ENCODE measurements around the gene CCDC63.

The CCDC63 gene

GRCh38 chr12:110888256-110888991 lies 41.6 kb downstream of the CCDC63 start:
- no peak for DNase-seq

DNA sequence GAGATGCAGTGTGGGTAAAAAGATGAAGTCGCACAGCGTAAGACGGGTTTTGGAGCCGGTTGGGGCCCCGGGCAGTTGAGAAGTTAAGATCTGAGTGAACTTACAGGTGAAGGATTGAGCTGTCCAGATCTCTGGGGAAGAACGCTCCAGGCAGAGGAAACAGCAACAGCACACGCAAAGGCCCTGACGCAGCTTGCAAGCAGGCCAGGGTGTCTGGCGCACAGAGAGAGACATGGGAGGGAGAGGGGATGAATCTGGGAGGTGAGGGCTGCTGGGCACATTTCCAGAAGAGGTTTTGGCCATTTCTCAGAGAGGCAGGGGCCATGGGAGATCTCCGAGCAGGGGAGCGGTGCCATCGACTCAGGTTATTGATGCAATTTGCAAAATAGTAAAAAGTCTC lies 42.6 kb downstream of the CCDC63 start:
- no peak for DNase-seq

DNA sequence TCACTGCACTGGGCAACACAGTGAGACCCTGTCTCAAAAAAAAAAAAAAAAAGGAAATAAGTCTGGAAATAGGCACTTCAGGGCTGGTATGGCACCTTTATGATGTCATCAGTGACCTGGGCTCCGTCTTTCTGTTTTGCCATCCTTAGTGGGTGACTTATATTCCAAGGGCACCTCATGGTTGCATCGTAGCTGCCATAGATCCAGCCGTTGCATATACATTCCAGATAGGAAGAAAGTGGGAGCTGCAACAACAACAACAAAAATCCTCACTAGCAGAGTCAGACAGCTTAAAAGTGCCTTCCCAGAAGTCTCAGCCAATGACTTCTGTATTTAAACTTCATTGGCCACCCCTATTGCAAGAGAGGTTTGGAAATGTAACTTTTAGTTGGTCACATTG lies 47.2 kb downstream of the CCDC63 start:
- no peak for DNase-seq

DNA sequence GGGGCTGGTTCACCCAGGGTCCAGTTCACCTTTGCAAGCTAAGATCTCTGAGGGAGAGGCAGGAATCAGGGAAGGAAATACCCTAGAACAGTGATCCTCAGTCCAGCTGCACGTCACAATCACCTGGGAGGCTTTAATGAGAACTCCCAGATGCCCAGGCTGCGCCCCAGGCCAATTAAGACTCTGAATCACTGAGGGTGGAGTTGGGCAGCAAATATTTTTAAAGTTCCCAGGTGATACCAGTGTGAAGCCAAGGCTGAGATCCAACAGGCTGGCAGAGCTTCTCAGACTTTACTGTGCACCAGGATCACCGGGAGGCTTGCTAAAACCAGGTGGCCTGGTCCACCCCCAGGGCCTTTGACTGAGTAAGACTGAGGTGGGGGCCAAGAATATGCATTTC lies 49.8 kb downstream of the CCDC63 start:
- DNase-seq = no peak

DNA sequence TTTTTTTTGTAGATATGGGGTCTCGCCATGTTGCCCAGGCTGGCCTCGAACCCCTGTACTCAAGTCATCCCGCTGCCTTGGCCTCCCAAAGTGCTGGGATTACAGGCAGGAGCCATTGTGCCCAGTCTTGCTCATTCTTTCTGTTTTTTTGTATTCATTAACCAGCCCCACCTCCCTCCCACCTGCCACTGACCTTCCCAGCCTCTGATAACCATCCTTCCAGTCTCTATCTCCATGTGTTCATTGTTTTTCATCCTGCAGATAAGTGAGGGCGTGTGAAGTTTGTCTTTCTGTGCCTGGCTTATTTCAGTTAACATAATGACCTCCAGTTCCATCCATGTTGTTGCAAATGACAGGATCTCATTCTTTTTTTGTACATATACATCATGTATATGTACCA lies 54.6 kb downstream of the CCDC63 start:
- no peak for DNase-seq

DNA sequence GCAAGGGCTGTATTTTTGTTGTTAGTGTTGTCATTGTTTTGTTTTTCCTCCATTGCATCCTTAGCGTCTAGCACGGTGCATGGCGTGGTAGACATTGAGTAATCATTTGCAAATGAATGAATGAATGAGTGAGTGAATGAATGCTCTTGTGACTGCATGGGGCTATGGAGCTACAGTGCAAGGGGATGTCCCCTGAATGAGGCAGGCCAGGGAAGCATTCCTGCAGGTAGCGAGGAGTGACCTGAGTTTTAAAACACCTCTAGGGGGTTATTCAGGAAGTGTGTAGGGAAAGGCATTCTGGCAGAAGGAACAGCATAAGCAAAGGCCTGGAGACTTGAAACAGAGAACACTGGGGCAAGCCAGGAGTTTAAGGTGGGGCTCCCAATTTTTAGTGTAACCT lies 56.7 kb downstream of the CCDC63 start:
- DNase-seq = no peak

DNA sequence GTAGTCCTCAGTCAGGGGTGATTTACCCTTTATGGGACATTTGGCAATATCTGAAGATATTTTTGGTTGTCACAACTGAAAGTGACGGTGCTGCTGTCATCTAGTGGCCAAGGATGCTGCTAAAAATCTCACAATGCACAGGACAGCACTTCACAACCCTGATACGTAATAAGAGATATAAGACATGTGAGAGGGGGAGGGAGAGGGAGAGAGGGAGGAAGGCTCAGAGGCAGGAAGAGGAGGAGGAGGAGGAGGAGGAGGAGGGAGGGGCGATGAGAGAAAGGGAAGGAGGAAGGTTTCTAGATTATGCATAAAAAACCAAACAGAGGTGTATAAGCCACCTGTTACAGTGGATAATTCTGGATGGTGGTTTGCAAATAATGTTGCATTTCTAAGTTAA lies 59.3 kb downstream of the CCDC63 start:
- DNase-seq = no peak

DNA sequence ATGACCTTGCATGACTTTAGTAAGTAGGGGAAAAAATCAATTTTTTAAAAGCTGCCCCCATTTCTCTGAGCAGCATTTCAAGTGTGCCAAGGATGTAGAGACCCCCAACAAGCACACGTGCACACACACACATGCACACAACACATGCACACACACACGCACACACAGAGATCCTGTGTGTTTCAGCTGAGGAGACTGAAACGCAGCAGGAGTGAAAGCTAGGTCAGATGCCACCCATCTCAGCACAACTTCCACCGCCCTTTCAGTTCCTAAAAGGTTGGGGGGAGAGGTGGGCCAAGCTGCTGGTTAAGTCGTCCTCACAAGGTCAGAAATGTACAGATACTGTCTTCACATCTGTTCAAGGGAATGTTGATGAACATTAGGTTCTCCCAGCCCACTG lies 59.7 kb downstream of the CCDC63 start:
- DNase-seq = no peak

DNA sequence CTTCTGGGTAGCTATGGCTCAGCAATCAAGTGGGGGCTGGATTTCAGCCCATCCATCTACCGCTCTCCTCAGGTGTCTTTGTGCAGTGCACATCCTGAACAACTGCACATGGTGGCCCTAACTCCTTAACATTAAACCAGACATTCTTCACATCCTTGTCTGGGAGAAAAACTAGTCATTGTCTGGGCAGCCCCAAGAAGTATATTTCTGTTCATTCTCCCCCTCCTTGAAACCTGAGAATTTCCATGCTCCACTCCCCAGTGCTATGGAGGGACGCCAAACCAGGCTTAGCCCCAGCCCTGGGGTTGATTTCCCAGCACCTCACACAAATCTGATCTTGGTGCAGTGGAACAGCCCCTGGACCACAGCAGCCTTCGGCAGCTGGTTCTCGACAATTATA lies 60.2 kb downstream of the CCDC63 start:
- DNase-seq = no peak

DNA sequence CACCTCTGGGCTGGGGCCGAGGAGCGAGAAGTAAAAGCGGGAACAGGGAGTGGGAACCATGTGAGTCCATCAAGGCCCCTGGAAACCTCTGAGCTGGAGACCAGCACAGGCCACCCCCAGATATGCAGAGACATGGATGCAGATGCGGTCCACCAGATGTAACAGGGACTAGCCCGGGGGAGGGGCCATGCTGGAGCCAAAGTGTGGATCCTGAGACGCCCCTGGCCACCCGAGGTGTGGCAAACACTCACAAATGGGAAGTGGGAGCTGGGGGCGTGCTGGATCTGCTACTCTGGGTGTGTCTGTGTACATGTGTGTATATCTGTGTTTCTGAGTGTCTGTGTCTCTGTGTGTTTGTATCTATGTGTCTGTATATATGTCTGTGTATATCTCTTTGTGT lies 60.8 kb downstream of the CCDC63 start:
- no peak for DNase-seq

DNA sequence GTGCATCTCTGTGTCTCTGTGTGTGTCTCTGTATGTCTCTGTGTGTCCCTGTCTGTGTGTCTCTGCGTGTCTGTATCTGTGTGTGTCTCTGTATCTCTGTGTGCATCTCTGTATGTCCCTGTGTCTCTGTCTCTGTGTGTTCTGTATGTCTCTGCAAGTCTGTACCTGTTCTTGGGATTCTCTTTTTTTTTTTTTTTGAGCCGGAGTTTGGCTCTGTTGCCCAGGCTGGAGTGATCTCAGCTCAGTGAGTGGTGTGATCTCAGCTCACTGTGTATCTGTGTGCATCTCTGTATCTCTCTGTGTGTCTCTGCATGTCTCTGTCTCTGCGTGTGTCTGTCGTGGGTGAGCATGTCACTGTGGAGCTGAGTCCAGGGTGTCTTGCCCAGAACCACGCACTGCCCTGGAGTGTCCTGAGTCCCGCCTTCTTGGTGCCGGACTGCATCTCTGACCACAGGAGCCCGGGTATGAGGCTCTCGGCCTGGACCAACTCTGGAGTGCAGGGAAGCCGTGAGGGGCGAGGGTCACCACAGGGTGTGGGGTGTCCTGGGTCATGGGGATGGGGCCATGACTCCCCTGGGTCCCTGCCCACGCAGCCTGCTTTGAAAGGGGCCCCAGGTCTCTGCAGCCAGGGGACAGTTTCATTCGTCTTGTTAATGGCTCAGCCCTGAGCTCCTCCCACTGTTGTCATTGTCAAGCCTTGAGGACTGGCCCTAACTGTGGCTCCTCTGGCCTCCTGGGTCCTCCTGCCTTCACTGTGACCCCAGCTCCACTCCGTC lies 61.8 kb downstream of the CCDC63 start:
- DNase-seq = no peak

DNA sequence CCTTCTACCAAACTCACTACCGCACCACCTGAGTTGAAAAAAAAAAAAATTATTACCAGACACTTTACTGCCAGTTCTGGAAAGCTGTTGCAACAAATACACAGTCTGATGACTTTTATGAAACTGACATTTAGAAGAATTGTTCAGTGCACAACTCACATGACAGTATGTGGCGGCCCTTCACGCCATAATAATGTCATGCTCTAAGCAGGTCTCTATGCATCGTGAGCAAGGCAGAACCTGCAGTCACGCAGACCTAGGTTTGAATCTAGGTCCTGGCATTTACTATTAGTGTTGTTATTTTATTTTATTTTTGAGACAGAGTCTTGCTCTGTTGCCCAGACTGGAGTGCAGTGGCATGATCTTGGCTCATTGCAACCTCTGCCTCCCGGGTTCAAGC lies 65.5 kb downstream of the CCDC63 start:
- no peak for DNase-seq

DNA sequence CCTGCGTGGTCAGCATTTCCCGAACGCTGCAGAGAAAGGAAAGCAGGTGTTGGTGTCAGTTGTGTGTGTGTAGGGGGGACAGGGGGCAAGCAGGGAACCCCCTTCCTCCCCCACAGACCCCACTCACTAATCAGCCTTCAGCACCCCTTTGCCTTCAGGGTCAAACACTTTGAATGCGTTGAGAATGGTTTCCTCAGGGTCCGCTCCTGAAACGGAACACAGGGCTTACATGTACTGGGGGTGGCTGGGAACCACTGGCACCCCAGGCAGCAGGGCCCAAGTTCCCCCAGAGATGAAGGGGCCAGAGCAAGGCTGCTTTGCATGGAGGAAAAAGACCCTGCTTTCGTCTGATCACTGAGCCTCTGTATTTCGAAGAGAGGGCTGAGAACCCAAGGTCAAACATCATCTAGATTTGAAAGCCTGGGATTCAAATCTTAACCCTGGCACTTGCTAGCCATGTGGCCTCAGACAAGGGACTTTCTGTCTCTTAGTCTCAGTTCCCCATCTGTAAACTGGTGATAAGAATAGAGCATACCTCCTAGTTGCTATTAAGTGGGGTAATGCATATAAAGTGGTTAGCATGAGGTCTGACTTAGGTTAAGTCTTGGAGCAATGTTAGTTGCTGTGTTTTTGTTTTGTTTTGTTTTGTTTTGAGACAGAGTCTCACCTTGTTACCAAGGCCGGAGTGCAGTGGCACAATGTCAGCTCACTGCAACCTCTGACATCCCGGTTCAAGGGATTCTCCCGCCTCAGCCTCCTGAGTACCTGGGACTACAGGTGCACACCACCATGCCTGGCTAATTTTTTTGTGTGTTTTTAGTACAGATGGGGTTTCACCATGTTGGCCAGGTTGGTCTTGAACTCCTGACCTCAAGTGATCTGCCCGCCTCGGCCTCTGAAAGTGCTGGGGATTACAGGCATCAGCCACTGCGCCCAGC lies 66.6 kb downstream of the CCDC63 start:
- DNase-seq = no peak

DNA sequence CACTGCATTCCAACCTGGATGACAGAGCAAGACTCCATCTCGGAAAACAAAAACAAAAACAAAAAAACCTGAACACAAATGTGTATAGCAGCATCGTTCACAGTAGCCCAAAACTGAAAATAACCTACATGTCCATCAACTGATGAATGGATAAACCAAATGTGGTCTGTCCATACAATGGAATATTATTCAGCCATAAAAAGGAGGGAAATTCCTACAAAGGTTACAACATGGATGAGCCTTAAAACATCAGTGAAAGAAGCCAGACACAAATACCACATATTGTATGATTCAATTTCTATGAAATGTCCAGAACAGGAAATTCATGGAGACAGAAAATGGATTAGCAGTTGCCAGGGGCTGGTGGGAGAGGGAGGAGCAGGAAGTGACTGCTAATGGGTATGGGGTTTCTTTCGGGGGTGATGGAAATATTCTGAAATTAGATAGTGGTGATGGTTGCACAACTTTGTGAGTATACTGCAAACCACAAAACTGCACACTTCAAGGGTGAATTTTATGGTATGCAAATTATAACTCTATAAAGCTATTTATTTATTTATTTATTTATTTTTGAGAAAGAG lies 69.6 kb downstream of the CCDC63 start:
- DNase-seq = no peak

DNA sequence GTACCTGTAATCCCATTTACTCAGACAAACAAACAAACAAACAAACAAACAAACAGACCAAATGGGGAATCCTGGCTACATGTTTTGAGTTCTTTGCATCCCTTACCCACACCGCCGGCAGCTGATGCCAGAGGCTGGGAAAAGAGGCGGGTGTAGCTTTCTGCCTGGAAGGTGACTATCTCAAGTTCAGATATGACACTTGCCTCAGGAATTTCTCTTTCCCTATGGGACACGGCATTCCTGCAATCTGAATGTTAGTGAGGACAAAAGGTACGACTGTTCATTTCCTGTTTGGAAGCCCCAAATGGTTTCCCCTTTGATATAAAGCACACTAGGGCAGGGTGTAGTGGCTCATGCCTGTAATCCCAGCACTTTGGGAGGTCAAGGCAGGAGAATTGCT lies 70.7 kb downstream of the CCDC63 start:
- no peak for DNase-seq

- DNase-seq = no peak
Observed at GRCh38 chr12:110917961-110918360, 71.2 kb downstream of the CCDC63 start.

DNA sequence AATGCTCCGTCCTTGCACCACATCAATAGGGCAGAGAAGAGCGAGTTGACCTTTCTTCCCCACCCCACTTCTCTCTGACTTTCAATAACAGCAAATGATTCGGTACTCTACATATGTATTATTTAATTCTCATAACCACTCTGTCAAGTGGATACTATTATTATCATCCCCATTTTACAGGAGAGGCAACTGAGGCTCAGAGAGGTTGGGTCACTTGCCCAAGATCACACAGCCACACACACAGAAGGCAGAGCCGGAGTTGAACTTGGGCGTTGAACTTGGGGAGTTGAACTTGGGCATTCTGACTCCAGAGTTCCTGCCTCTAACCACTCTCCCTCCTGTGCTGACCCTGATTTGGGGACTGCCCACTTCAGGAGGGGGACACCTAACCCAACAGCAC lies 72.9 kb downstream of the CCDC63 start:
- DNase-seq = no peak

- no peak for DNase-seq
Observed at GRCh38 chr12:110920324-110920910, 73.6 kb downstream of the CCDC63 start, which contains the start of gene MYL2. MYL2 (minus strand) TSS chr12:110920579; CDS start chr12:110920529, 50 bp downstream.

GRCh38 chr12:110921262-110921661 lies 74.5 kb downstream of the CCDC63 start:
- DNase-seq = no peak

DNA sequence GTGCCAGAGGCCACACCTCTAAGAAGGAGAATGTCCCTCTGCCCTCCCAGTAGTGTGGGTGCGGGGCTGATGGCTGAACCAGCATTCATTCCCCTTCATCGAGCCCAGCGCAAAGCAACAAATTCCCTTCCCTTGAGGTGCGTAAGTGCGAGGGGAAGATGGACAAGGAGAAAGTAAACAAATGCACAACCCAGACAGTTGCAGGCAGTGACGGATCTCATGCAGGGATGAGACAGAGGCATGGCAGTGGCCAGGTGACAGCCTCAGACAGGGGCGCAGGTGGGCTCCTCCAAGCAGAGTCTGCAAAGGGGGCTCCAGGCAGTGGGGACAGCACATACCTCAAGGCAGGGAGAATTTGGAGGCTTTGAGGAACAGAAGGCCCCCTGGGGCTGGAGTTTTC lies 75.9 kb downstream of the CCDC63 start:
- DNase-seq = no peak

DNA sequence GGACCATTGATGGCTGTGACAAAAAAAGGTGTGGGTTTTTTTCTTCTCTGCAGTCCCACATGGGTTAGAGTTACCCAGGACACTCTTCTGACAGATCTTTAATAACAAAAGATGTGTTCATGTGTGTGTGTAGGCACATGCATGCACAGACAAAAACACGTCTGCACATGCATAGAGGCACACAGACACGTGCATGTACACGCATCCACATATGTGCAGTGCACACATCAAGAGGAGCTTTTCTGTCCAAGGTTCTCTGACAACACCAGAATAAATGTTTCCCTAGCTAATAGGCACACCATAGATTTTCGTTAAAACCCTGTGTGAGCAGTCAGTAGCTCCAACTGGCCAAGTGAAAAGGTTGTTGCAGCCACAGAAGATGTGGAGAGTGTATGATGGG lies 76.4 kb downstream of the CCDC63 start:
- no peak for DNase-seq

GRCh38 chr12:110923692-110924334 lies 77.0 kb downstream of the CCDC63 start:
- no peak for DNase-seq

All from activated effector memory CD4-positive, alpha-beta T cell treated with Interleukin-2 at 50 U/mL for 16 hours (primary cell).